GM23248 (cell line): ENCODE data around the gene RCAN3.

ENCODE experiments used
- EZH2 ChIP-seq: fragments of 200-600 bp; sonication (generic); IDR thresholded peaks from 2 replicates; pipeline ENCODE4 v1.6.1; 2018; ENCODE audit warnings: antibody characterized with exemption, mild to moderate bottlenecking; ENCODE audit not compliant: insufficient read depth, poor library complexity, severe bottlenecking
- EZH2phosphoT487 ChIP-seq: fragments of 200-600 bp; sonication (generic); IDR thresholded peaks from 2 replicates; pipeline ENCODE4 v1.6.1; 2018; ENCODE audit warnings: antibody characterized with exemption, moderate library complexity, mild to moderate bottlenecking, low read depth; ENCODE audit not compliant: insufficient read depth

- TF ChIP-seq EZH2, result no peak
- no peak for TF ChIP-seq EZH2phosphoT487
Measured at GRCh38 chr1:24540051-24540905, 37.6 kb downstream of the RCAN3 start.
